Stimulated activated CD8-positive, alpha-beta memory T cell treated with anti-CD3 and anti-CD28 coated beads, Interleukin-4, amount 100 ng/mL, for 48 hours (primary cell): ENCODE results near the gene WFDC1.

Source experiments
- DNase-seq: peaks from one replicate; pipeline ENCODE4 v3.0.0-alpha.2; 2020

The WFDC1 gene

GRCh38 chr16:84274515-84274914 lies 20.2 kb upstream of the WFDC1 start:
- DNase-seq: no peak

- DNase-seq: no peak
These were observed 19.0 kb upstream of the WFDC1 start for GRCh38 chr16:84275585-84276151.

- DNase-seq: peak; percentile 87
These were observed 17.3 kb upstream of the WFDC1 start for GRCh38 chr16:84277244-84277823.

- no peak for DNase-seq
These were observed 16.3 kb upstream of the WFDC1 start for GRCh38 chr16:84278333-84278732.

GRCh38 chr16:84278968-84279367 lies 15.7 kb upstream of the WFDC1 start:
- no peak for DNase-seq

- no peak for DNase-seq
These were observed 14.8 kb upstream of the WFDC1 start for GRCh38 chr16:84279881-84280280.

GRCh38 chr16:84281074-84281473 lies 13.6 kb upstream of the WFDC1 start:
- DNase-seq: peak; percentile 25

- DNase-seq: no peak
These were observed 12.1 kb upstream of the WFDC1 start for GRCh38 chr16:84282533-84282932.

GRCh38 chr16:84283314-84284153 lies 11.1 kb upstream of the WFDC1 start:
- DNase-seq: no peak

- DNase-seq: no peak
These were observed 10.4 kb upstream of the WFDC1 start for GRCh38 chr16:84284154-84284722.

GRCh38 chr16:84286578-84287240 lies 8.0 kb upstream of the WFDC1 start:
- DNase-seq: no peak

GRCh38 chr16:84288902-84289301 lies 5.8 kb upstream of the WFDC1 start:
- no peak for DNase-seq

- no peak for DNase-seq
These were observed 3.5 kb upstream of the WFDC1 start for GRCh38 chr16:84291226-84291625.

- DNase-seq: no peak
These were observed 2.7 kb upstream of the WFDC1 start for GRCh38 chr16:84292011-84292410.

- no peak for DNase-seq
These were observed 1.3 kb upstream of the WFDC1 start for GRCh38 chr16:84293406-84293805.

GRCh38 chr16:84294117-84294516 lies 561 bp upstream of the WFDC1 start:
- no peak for DNase-seq

GRCh38 chr16:84295203-84295860 lies 654 bp downstream of the WFDC1 start:
- no peak for DNase-seq

- no peak for DNase-seq
These were observed 3.8 kb downstream of the WFDC1 start for GRCh38 chr16:84298376-84298899.

- no peak for DNase-seq
These were observed 5.2 kb downstream of the WFDC1 start for GRCh38 chr16:84299734-84300440.

GRCh38 chr16:84302111-84302954 lies 7.7 kb downstream of the WFDC1 start:
- no peak for DNase-seq

GRCh38 chr16:84303023-84303422 lies 8.3 kb downstream of the WFDC1 start:
- no peak for DNase-seq
